Activated CD4-positive, alpha-beta T cell treated with anti-CD3 and anti-CD28 coated beads for 4 hours (primary cell): ENCODE results near the gene MTA1.

Source experiments
- DNase-seq, 2 donors: peaks; one replicate each; pipeline ENCODE4 v3.0.0-alpha.2; 2020

Gene MTA1

DNA sequence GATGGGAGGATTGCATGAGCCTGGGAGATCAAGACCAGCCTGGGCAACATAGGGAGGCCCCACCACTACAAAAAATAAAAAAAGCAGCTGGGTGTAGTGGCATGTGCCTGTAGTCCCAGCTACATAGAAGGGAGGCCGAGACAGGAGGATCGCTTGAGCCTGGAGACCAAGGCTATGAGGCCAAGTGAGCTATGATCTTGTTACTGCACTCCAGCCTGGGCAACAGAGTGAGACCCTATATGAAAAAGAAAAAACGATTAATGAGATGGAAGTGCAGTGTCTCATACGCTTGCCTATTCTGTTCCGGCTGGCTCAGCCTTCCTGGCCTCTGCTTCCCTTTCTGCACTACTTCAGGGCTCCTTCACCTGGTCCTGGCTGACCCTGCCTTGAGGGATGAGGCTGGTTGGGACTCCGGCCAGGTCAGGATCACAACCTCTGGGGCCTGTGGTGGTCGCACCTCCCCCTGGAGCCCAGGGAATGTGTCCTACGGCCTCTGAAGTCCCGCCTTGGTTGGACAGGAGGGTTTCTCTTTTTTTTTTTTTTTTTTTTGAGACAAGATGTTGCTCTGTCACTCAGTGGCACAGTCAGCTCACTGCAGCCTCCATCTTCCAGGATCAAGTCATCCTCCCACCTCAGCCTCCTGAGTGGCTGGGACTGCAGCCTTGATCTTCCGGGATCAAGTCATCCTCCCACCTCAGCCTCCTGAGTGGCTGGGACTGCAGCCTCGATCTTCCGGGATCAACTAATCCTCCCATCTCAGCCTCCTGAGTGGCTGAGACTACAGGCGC lies 82.1 kb downstream of the MTA1 start:
- no peak for DNase-seq

DNA sequence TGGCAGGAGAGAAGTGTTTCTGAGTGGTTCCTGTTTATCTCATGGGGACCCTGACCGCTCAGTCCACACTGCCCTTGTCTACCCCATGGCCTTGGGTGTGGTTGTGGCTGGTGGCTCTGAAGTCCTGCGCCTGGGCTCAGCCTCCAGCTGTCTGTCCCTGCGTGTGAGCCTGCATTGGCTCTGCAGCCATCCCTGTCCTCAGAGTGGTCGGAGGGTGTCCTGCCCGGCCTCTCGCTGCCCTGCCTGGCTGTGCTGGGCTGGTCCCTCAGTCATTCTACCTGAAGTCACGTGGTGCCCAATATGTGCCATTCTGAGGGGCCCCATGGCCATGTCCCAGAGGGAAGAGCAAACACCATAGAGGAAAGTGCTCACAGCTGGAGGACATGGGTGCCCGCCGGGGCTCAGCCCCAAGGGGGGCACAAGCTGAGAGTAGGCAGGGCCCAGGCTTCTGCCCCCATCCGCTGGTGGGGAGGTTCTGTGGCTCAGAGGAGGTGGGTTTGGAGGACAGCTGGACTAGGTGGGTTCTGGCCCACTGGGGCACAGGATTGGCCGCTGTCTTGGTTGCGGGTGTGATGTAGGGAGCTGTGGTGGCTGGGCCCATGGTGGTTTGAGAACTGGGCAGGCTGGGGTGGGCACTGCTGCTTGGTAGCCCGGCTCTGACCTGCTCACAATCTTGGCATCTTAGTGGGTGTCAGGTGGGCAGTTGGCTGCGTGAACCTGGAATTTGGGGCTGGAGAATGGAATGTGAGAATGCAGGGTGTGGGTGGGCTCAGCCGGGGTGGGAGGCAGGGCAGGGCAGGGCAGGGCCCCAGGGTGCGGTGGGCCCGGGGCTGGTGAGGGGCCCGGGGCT lies 83.0 kb downstream of the MTA1 start:
- DNase-seq, result no peak

DNA sequence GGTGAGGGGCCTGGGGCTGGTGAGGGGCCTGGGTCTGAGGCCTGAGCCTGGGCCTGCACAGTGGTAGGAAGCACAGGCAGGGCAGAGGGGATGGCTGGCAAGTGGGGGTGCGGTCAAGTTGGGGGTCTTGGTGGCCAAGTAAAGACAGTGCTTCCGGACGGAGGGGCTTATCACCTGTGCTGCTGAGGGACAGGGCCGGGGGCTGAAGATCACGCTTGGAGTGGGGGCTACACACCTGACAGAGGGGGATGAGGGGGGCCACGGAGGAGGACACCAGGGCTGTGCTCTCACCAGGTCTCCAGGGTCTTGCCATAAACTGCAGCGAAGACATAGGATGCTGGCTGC lies 83.6 kb downstream of the MTA1 start:
- DNase-seq, result no peak

DNA sequence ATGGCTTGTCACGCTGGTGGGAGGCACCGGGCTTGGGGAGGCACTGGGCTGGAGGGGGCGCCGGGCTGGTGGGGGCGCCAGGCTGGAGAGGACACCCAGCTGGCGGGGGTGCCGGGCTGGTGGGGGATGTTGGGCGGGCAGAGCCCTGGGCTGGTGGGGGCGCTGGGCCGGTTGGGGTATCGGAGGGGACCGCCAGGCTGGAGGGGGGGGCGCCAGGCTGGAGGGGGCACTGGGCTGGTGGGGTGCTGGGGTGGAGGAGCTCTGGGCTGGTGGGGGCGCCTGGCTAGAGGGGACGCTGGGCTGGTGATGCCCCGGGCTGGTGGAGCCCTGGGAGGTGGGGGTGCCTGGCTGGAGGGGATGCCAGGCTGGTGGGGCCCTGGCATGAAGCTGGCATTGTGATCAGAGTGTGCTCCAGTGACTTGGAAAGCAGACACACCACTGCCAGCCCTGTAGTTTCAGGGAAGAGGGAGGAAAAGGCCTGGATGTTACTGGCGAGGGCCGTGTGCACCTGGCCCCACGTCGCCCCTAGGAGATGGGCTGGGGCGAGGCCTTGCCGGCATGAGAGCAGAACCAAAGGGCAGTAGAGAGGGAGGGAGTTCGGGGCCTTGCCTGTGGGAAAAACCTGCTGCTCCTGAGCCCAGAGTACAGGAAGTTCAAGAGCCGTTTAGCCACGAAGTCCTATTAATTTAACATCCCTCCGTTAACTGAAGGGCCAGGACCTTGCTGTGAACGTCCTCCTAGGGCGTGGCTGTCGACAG lies 84.5 kb downstream of the MTA1 start:
- no peak for DNase-seq

DNA sequence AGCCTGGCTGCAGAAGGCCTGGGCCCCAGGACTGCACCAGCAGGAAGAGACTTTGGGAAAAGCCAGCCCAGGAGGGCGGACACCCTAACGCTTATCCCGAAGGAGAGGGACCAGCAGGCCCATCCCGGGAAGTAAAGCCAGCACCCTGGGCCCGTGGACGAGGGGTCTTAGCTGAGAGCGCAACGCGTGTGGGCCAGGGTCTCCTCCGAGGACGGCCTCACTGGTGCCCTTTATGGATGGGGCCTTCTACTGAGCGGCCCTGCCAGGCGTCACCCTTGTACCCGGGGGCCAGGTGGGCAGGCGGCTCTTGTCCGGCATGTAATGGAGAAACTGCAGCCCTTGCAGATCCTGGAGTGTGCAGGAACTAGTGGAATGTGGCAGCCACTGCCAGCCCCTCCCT lies 85.5 kb downstream of the MTA1 start:
- no peak for DNase-seq

DNA sequence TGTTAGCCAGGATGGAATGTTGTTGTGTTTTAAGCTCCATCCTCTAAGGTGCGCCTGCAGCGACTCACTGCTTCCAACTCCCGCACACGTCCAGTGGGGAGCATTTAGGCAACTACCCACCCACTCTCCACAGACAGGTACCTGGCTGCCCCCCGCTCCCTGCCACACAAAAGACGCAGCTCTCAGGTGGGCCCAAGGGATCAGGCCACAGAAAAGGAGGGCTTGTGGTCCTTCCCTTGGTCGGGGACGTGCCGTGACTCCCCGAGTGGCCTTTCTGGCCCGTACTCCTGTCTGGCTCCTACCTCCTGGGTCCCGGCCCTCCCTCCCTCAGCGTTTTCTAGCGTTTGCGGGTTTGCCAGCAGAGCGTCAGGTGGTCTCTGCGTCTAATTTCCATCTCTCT lies 87.6 kb downstream of the MTA1 start:
- DNase-seq, result no peak

DNA sequence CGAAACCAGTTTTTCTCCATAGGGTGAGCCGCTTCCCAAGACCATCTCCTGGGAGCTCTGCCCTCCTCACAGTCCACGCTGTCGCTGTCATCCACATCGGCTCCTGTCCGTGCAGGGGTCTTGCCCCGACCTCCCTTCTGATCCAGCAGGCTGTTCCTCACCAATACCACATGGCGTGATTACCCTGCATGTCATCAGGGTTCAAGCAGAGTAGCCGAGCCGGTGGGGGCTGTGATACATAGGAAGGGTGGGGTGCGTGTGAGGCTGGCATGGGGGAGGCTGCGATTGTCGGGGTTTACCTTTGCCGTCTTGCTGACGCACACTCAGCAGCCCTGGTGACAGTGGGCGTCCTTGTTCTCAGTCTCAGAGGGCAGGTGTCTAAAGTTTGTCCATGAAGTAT lies 88.4 kb downstream of the MTA1 start:
- no peak for DNase-seq

DNA sequence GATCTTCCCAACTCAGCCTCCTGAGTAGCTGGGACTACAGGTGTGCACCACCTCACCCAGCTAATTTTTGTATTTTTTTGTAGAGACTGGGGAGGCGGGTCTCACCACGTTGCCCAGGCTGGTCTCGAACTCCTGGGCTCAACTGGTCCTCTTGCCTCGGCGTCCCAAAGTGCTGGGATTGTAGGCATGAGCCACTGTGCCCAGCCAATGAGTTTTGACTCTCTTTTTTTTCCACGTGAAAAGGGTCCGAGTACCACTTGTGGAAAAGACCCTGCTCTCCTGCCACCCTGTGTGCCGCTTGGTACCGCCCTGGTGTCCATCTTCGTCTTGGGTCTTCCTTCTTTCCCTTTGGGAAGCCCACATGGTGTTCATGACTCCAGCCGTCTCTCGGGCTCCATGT lies 89.0 kb downstream of the MTA1 start:
- no peak for DNase-seq

DNA sequence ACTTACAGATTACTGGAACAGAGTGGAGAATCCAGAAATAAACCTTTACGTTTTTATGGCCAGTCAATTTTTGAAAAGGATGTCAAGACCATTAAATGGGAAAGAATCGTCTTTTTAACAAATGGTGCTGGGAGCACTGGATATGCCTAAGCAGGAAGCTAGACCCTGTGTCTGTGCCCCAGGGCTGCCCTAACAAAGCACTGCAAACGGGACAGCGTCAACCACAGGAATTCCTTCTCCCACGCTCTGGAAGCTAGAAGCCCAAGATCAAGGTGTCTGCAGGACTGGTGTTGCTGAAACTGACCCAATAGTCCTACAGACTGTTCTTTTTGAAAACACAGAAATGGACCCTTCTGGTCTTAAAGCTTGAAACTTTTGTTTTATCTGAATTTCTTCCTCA lies 97.5 kb downstream of the MTA1 start:
- no peak for DNase-seq

DNA sequence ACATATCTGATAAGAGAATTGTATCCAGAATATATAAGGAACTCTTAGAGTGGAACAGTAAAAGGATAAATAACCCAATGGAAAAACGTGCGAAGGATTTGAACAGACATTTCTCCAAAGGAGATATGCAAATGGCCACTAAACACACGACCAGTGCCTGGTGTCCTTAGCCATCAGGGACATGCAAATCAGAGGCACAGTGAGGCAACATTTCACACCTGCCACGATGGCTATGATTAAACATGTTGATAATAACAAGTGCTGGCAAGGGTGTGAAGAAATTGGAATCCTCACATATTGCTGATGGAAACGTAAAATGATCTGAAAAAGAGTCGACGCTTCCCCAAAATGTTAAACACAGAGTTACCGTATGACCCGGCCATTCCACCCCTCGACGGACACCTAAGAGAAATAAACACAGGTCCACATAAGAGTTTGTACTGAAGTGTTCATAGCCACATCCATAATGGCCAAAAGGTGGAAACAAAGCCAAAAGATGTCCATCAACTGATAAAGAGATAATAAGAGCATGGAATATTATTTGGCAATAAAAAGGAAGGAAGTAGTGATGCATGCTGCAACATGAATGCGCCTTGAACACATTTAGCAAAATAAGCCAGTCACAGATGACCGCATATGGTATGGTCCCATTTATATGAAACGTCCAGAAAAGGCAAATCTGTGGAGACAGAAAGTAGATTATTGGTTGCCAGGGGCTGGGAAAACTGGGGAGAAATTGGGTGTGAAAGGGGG lies 100.5 kb downstream of the MTA1 start:
- DNase-seq, result no peak
